Stimulated activated CD4-positive, alpha-beta T cell treated with anti-CD3 and anti-CD28 coated beads, Interleukin-2, amount 100 ng/mL, for 24 hours (primary cell): ENCODE results near the gene PYGL.
"Not testable (repeated sequence)": the region's sequence is repeated elsewhere in the genome, so short reads cannot be mapped to it uniquely, and the experiment has no call there.

Source experiments
- DNase-seq, 2 donors: peaks; one replicate each; pipeline ENCODE4 v3.0.0-alpha.2; 2020

Gene PYGL

DNA sequence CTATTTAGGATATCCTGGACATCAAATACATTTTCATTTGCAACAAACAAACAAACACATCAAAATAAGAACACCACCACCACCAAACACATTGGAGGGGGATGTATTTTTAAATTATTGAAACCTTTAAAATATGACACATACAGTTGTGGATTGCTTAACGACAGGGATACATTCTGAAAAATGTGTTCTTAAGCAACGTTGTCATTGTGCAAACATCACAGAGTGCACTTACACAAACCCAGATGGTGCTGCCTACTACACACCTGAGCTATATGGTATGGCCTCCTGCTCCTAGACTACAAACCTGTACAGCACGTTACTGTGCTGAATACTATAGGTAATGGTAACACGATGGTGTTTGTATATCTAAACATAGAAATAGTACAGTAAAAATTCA lies 19.4 kb downstream of the PYGL start:
- no peak for DNase-seq

DNA sequence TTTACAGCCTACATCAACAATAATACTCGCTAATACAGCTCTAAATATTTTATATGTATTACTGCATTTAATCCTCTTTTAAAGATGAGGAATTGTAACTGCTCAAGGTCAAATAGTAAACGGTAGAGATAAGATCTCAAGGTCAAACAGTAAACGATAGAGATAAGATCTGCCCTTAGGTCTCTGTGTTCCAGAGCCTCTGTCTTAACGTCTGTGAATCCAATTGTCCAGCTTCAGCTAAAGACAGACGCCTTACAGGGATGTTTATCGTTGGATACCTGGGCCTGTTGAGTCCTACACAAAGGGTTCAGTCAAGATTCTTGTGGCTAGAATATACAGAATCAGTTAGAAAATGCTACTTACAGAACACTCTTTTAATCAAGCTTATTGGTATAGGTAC lies 20.0 kb downstream of the PYGL start:
- no peak for DNase-seq

GRCh38 chr14:50922803-50923202 lies 21.5 kb downstream of the PYGL start:
- no peak for DNase-seq

DNA sequence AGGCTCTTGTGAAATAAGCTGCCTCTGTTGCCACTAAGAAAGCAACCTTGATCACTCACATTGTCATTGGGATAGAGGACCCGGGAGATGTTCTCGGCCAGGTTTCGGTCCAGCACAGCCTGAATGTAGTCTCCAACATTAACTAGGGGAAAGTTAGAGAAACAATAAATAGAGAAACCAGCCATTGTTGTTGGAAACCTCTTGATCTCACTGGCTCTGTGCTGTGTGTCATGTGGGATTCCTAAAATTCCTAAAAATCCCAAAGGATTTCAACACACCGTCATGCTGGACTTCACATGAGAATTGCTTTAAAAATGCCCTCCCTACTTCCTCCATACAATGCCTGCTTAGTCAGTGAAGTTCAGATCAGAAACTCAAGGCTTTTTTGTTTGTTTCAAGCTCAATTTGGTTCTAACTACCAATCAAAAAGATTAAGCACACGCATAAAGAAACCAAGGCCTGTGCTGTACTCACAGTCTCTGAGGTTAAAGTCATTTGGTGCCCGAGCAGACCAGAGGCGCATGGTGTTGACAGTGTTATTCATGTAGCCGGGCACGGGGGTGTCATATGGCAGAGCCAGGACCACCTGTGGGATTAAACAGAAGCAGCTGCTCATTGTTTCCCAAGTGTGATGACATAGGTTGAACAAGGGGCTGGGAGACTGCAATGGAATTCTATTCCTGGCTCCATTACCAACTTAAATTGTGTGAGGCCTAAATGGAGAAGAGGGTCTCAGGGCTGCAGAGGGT lies 23.6 kb downstream of the PYGL start:
- no peak for DNase-seq

GRCh38 chr14:50919524-50919923 lies 24.8 kb downstream of the PYGL start:
- DNase-seq: not testable (repeated sequence)

DNA sequence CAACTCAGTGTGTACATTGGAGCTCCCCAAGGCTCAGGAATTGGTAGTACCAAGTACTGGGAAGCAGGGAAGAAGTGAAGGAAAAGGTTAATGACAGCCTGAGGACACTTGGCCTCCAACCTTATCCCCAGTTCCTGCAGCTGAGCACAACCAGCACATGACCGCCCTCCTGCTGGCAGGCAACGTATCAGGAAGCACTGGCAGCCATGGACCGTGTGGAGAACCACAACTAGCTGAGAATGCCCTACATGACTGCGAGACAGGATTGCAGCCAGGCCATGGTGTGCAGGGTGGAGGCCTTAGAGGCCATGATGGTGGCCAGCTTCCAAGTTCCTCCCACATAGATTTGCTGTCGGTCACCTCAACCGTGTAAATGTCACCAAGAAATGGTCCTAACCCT lies 26.8 kb downstream of the PYGL start:
- DNase-seq: no peak

- DNase-seq: no peak
Observed at GRCh38 chr14:50910495-50911420, 33.5 kb downstream of the PYGL start.

- no peak for DNase-seq
Observed at GRCh38 chr14:50906326-50907065, 37.8 kb downstream of the PYGL start.

GRCh38 chr14:50904719-50905118 lies 39.6 kb downstream of the PYGL start:
- DNase-seq: no peak

- no peak for DNase-seq
Observed at GRCh38 chr14:50901361-50901760, 42.9 kb downstream of the PYGL start.

- no peak for DNase-seq
Observed at GRCh38 chr14:50897658-50898175, 46.6 kb downstream of the PYGL start.

GRCh38 chr14:50897005-50897404 lies 47.3 kb downstream of the PYGL start:
- DNase-seq: not testable (repeated sequence)

GRCh38 chr14:50896421-50896820 lies 47.9 kb downstream of the PYGL start:
- not testable (repeated sequence) for DNase-seq

- no peak for DNase-seq
Observed at GRCh38 chr14:50892255-50892654, 52.0 kb downstream of the PYGL start.

GRCh38 chr14:50887476-50887875 lies 56.8 kb downstream of the PYGL start:
- no peak for DNase-seq

DNA sequence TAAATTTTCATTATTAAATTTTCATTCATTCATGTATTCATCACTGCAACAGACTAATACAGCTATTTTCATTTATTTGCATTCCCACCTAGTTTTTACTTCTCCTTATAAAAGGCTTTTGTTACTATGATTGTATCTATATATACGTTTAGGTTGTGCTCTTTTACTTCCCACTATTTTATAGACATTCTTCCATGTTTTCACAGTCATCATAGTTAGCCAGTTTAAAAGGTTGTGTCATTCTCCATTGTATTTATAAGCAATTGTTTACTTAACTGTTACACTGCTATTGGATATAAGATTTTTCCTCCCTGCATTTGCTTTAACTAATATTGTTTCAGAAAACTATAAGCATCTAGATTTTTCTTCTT lies 60.5 kb downstream of the PYGL start:
- DNase-seq: no peak

DNA sequence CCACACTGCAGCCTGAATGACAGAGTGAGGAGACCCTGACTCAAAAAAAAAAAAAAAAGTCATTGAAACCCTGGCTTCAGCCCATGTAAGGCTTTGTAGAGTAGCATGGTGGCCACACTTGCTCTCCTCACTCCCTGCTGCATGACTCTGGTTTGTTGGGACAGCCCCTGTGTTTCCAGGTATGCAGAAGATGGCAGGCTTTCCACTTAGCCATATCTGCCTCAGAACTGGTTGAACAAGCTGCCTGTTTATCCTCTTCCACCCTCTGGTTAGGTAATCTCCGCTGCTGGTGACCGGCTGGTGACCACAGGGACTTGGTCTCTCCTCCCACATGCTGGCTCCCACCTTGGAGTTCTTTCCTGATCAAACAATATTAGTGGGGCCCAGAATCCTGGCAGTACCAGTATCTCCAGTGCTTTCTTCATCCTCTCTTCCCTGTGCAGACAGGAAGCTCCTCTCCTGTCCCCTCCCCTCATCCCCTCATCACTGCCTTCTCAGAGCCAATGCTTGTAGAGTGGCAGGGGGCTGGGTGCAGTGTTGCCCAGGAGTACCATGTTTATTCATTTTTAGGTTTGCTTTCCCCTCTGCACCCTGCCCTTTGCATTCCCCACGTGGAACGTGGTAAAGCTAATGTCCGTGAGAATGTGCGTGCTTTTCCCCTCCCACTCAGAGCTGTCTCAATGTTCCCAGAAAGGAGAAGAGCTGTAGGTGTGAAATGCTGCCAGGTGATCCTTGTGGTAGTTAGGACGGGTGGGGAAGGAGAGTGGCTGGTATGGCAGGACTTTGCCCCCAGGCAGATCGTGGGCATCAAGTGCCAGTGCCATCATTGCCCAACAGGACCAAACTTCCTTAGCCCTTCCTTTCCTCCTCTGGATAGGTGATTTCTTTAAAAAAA lies 61.1 kb downstream of the PYGL start:
- DNase-seq: no peak

DNA sequence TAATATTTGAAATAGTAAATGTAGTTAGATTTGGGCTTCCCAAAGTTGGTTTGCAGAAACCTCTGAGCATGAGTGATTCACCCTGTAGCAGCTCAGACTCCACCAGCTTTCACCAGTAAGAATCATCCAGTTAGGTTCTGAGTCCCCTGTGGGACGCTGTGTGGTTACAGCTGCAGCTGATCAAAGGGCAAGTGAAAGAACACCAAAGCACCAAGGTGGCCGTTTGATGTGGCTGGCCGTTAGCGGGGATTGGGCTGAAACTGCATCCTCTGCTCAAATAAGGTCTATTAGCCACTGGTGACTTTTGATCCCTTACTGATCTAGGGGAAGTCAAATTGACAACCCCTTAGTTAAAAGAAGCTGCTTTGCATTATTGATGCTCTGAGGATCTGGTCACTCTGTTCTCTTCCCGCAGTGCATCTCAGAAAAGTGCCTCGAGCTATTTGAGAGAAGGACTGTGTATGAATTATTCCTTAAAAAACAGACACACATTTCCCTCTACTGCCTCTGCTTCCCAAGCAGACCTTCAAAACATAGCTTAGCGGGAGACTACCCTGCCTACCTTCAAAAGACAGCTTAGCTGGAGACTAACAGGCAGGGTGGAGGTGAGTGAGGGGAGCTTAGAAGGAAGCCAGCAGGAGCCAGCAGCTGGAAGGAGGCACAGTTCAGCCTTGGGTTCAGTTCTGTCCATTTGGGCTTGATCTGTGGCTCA lies 68.8 kb downstream of the PYGL start:
- peak; percentile 63 to 71 for DNase-seq

- DNase-seq: no peak
Observed at GRCh38 chr14:50874757-50875156, 69.5 kb downstream of the PYGL start.

DNA sequence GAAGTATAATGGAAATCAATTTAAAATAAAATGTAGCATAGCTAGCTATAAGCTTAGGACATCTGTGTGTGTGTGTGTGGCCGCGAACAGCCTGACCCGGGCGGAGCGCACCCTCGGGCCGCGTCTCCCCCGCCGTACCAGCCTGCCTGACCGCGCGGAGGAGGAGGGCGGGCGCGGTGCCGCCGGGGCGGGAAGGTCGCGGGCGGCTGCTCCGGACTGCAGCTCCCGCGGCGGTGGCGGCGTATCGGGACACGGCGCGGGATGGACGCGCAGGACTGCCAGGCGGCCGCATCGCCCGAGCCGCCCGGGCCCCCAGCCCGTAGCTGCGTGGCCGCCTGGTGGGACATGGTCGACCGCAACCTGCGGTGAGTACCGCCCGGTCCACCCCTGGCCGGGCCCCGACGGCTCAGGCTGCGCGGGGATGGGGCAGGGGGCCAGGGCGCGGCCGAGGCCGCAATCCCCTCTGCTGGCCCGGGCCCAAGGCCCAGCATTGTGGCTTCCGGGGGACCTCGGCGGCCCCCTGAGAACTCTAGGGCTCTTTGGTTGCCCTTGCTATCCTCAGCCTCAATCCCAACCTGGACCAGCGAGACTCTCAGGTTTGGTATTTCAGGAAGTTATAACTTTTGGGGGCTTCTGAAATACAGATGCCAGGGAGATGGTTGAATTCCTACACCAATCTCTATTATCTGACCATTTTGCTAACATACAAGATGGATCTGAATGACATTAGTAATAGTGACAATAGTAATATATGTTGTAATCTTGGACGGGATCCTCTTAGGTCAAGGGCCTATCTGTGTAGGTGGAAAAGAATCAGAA lies 72.2 kb downstream of the PYGL start, which contains the start of gene ABHD12B:
Gene ABHD12B (plus strand): TSS at position 140 of the 819 bp plus-strand sequence. CDS start 122 bp downstream, at position 262.
- no peak for DNase-seq
